Aortic smooth muscle cell (primary cell): ENCODE measurements around the gene MTSS2. TPM values are rescaled to one million over a fixed set of nuclear protein-coding genes. Genes with fewer than 3 reads are reported as not detected.

Experiments
- total RNA-seq: library from RNA; depleted of rRNA; stranded (reverse); fragments of >200 nt; gene quantifications from 2 replicates; pipeline ENCODE4 v1.2.3, GENCODE V29; 2014

The MTSS2 gene
- total RNA-seq = 12.0 and 20.0 TPM in 2 replicates

GRCh38 chr16:70685938-70686375 is at the start of gene MTSS2:
Gene MTSS2, minus strand, starts transcription at chr16:70686053. Its CDS starts 262 bp downstream, at chr16:70685791.

GRCh38 chr16:70646260-70647241 is 39.3 kb downstream of the MTSS2 start, which contains the start of gene IL34:
Gene IL34, plus strand, starts transcription at chr16:70646559. Its CDS starts 389 bp downstream, at chr16:70646948.

Other genes with a start within 250 kb of the MTSS2 start
- gene ST3GAL2, start 247.0 kb downstream of the MTSS2 start, total RNA-seq = 23.6 and 27.4 TPM in 2 replicates
- 9.0 and 9.2 TPM in 2 replicates for gene FCSK, start 231.5 kb downstream of the MTSS2 start, total RNA-seq
- gene COG4, start 162.5 kb downstream of the MTSS2 start, total RNA-seq = 84.4 and 86.8 TPM in 2 replicates
- gene SF3B3, start 162.2 kb downstream of the MTSS2 start, total RNA-seq = 84.0 and 103 TPM in 2 replicates
- gene IL34, start 39.5 kb downstream of the MTSS2 start, total RNA-seq = 54.0 and 74.2 TPM in 2 replicates
- gene VAC14, start 115.1 kb upstream of the MTSS2 start, total RNA-seq = 14.9 and 17.8 TPM in 2 replicates